Measurements from ENCODE around the gene PPP1R1C.

GRCh38 chr2:182163878-182164277 lies 178.2 kb downstream of the PPP1R1C start:
- TF ChIP-seq FOXM1 (IDR thresholded peaks at IDR 0.05; ENCODE audit: borderline replicate concordance) (no peak), ELF4 (IDR thresholded peaks at IDR 0.05) (no peak), L3MBTL2 (conservative IDR thresholded peaks at IDR 0.05) (no peak), FOXK2 (IDR thresholded peaks at IDR 0.05) (no peak), PKNOX1 (IDR thresholded peaks at IDR 0.05) (no peak), ZNF384 (IDR thresholded peaks at IDR 0.05) (no peak), ARNT (IDR thresholded peaks at IDR 0.05) (no peak), SP1 (IDR thresholded peaks at IDR 0.05) (no peak)

Measured in HEK293T (cell line).